SK-N-MC (cell line): ENCODE measurements around the gene PIKFYVE.
"Not testable (repeated sequence)": the region's sequence is repeated elsewhere in the genome, so short reads cannot be mapped to it uniquely, and the experiment has no call there.

Experiments used
- DNase-seq: peaks from one replicate; pipeline ENCODE4 v3.0.0-alpha.2; 2011; ENCODE audit warnings: low read depth, low spot score
- H3K27ac ChIP-seq: fragments of 200-600 bp; sonication (generic); 2 replicates; pipeline ENCODE4 v1.5.1; 2016; ENCODE audit warnings: mixed run types
- H3K36me3 ChIP-seq: fragments of 200-600 bp; sonication (generic); 2 replicates; pipeline ENCODE4 v1.6.1; 2017; ENCODE audit warnings: antibody characterized with exemption, low read length, mixed read lengths; ENCODE audit not compliant: insufficient read depth
- H3K4me3 ChIP-seq: fragments of 200-600 bp; sonication (generic); 2 replicates; pipeline ENCODE4 v1.5.1; 2016
- H3K9ac ChIP-seq: fragments of 200-600 bp; sonication (generic); 2 replicates; pipeline ENCODE4 v1.8.0; 2017; ENCODE audit warnings: mixed run types, mixed read lengths; ENCODE audit not compliant: insufficient read length
- H3K9me3 ChIP-seq: fragments of 200-600 bp; sonication (generic); 2 replicates; pipeline ENCODE4 v1.6.1; 2017; ENCODE audit warnings: low read depth, mild to moderate bottlenecking, antibody characterized with exemption, low read length, moderate library complexity, mixed read lengths
- EZH2 ChIP-seq: fragments of 200-600 bp; sonication (generic); IDR thresholded peaks from one replicate; pipeline ENCODE4 v1.6.1; 2017; ENCODE audit warnings: antibody characterized with exemption
- FOXP2 ChIP-seq: optimal IDR thresholded peaks from 2 replicates; pipeline ENCODE3; 2011; ENCODE audit warnings: mild to moderate bottlenecking, moderate library complexity; ENCODE audit not compliant: insufficient read depth; ENCODE audit errors: extremely low read length, control extremely low read depth
- POLR2AphosphoS5 ChIP-seq: IDR thresholded peaks from 2 replicates; pipeline ENCODE4 v1.6.1; 2012; ENCODE audit warnings: mild to moderate bottlenecking, low read depth, low read length, borderline replicate concordance

The PIKFYVE gene

GRCh38 chr2:208370881-208371633, 105.0 kb downstream of the PIKFYVE start:
- no peak for TF ChIP-seq EZH2
- TF ChIP-seq FOXP2 = no peak
- no peak for TF ChIP-seq POLR2AphosphoS5
- Histone ChIP-seq H3K4me3 (no peak overlapping the region), H3K9ac (no peak overlapping the region), H3K9me3 (no peaks in the 10 kb centered on the region), H3K27ac (no peak overlapping the region), H3K36me3 (no peaks in the 10 kb centered on the region)
- DNase-seq = no peak

GRCh38 chr2:208371634-208371935, 105.5 kb downstream of the PIKFYVE start:
- DNase-seq = no peak
- H3K27ac ChIP-seq = no peak overlapping the region

GRCh38 chr2:208373460-208374089, 107.5 kb downstream of the PIKFYVE start:
- no peaks in the 10 kb centered on the region for H3K36me3 ChIP-seq
- H3K9me3 ChIP-seq = no peaks in the 10 kb centered on the region
- TF ChIP-seq FOXP2 = no peak
- TF ChIP-seq EZH2 = no peak
- no peak for TF ChIP-seq POLR2AphosphoS5
- H3K9ac ChIP-seq = no peak overlapping the region
- H3K4me3 ChIP-seq = no peak overlapping the region
- DNase-seq = peak; percentile 52
- H3K27ac ChIP-seq = no peak overlapping the region

More at GRCh38 chr2:208371634-208371935, 105.5 kb downstream of the PIKFYVE start:
- Histone ChIP-seq H3K36me3 (no peaks in the 10 kb centered on the region), H3K4me3 (no peak overlapping the region), H3K9ac (no peak overlapping the region), H3K9me3 (no peaks in the 10 kb centered on the region)
- TF ChIP-seq POLR2AphosphoS5 = no peak
- TF ChIP-seq FOXP2 = no peak
- no peak for TF ChIP-seq EZH2

- Histone ChIP-seq H3K9me3 (no peaks in the 10 kb centered on the region), H3K9ac (no peak overlapping the region), H3K36me3 (no peaks in the 10 kb centered on the region), H3K27ac (no peak overlapping the region), H3K4me3 (no peak overlapping the region)
- no peak for DNase-seq
- TF ChIP-seq FOXP2 (no peak), EZH2 (no peak), POLR2AphosphoS5 (no peak)
Measured at GRCh38 chr2:208375491-208376068, 109.5 kb downstream of the PIKFYVE start.

- H3K9me3 ChIP-seq, H3K4me3 ChIP-seq, DNase-seq, H3K9ac ChIP-seq, H3K36me3 ChIP-seq, H3K27ac ChIP-seq: not testable (repeated sequence)
Measured at GRCh38 chr2:208377344-208377860, 111.3 kb downstream of the PIKFYVE start.

GRCh38 chr2:208379192-208379591, 113.1 kb downstream of the PIKFYVE start:
- H3K4me3 ChIP-seq = no peak overlapping the region
- no peaks in the 10 kb centered on the region for H3K36me3 ChIP-seq
- TF ChIP-seq FOXP2 (no peak), EZH2 (no peak), POLR2AphosphoS5 (no peak)
- no peak overlapping the region for H3K9ac ChIP-seq
- no peak for DNase-seq
- H3K9me3 ChIP-seq = no peaks in the 10 kb centered on the region
- H3K27ac ChIP-seq = no peak overlapping the region

- no peak for DNase-seq
- Histone ChIP-seq H3K36me3 (no peaks in the 10 kb centered on the region), H3K9me3 (no peaks in the 10 kb centered on the region), H3K27ac (no peak overlapping the region), H3K9ac (no peak overlapping the region), H3K4me3 (no peak overlapping the region)
- TF ChIP-seq FOXP2 (no peak), EZH2 (no peak)
Measured at GRCh38 chr2:208384637-208385036, 118.6 kb downstream of the PIKFYVE start.

GRCh38 chr2:208386541-208386940, 120.5 kb downstream of the PIKFYVE start:
- Histone ChIP-seq H3K4me3 (no peak overlapping the region), H3K9ac (no peak overlapping the region), H3K27ac (no peak overlapping the region), H3K36me3 (no peaks in the 10 kb centered on the region), H3K9me3 (no peaks in the 10 kb centered on the region)
- no peak for TF ChIP-seq FOXP2
- DNase-seq = no peak

- Histone ChIP-seq H3K9me3 (peaks cover 3% of the 10 kb centered on the region; the same call in 1 of the 2 replicates), H3K4me3 (no peak overlapping the region), H3K27ac (no peak overlapping the region), H3K9ac (no peak overlapping the region), H3K36me3 (no peaks in the 10 kb centered on the region)
- TF ChIP-seq FOXP2 (no peak), POLR2AphosphoS5 (no peak), EZH2 (no peak)
- DNase-seq = no peak
Measured at GRCh38 chr2:208389940-208390339, 123.9 kb downstream of the PIKFYVE start.
